HepG2 (cell line): ENCODE data around the gene PATL2. TPM values are rescaled to one million over a fixed set of nuclear protein-coding genes. Genes with fewer than 3 reads are reported as not detected.

ENCODE experiments used
- ATF1 ChIP-seq: IDR thresholded peaks from 2 replicates; pipeline ENCODE4 v1.6.1; 2016; ENCODE audit warnings: mild to moderate bottlenecking, control low read depth
- BCL6 ChIP-seq: IDR thresholded peaks from 2 replicates; pipeline ENCODE4 v1.6.1; 2016; ENCODE audit warnings: missing genetic modification reagents, missing compliant biosample characterization
- CENPX ChIP-seq: sonication (generic); formaldehyde crosslinking; IDR thresholded peaks from 2 replicates; pipeline ENCODE4 v1.9.0; 2021; ENCODE audit warnings: mild to moderate bottlenecking, missing genetic modification reagents, moderate library complexity
- NCOA5 ChIP-seq: sonication (generic); formaldehyde crosslinking; IDR thresholded peaks from 2 replicates; pipeline ENCODE4 v1.4.0; 2020; ENCODE audit warnings: missing genetic modification reagents
- NR1H2 ChIP-seq: sonication (generic); formaldehyde crosslinking; IDR thresholded peaks from 2 replicates; pipeline ENCODE4 v1.8.1; 2022; ENCODE audit warnings: low read depth, missing genetic modification reagents, borderline replicate concordance
- NR2F2 ChIP-seq: IDR thresholded peaks from 2 replicates; pipeline ENCODE4 v1.6.1; 2012; ENCODE audit warnings: low read depth, inconsistent platforms, borderline replicate concordance
- PAF1 ChIP-seq: IDR thresholded peaks from 2 replicates; pipeline ENCODE4 v1.6.1; 2016; ENCODE audit warnings: missing genetic modification reagents, missing compliant biosample characterization
- RNF2 ChIP-seq: fragments of 450-650 bp; conservative IDR thresholded peaks from 2 replicates; pipeline ENCODE4 v1.6.1; 2016; ENCODE audit warnings: low read depth
- XRCC5 ChIP-seq: fragments of 200-400 bp; formaldehyde crosslinking; optimal IDR thresholded peaks from 2 replicates; pipeline ENCODE3; 2017; ENCODE audit warnings: mild to moderate bottlenecking, low read length
- ZBTB3 ChIP-seq: sonication (generic); formaldehyde crosslinking; IDR thresholded peaks from 2 replicates; pipeline ENCODE4 v1.4.0; 2020; ENCODE audit warnings: low read depth, mild to moderate bottlenecking, moderate library complexity, missing genetic modification reagents, borderline replicate concordance
- ZBTB42 ChIP-seq: sonication (generic); formaldehyde crosslinking; IDR thresholded peaks from 2 replicates; pipeline ENCODE4 v1.5.0; 2020; ENCODE audit warnings: mild to moderate bottlenecking, missing genetic modification reagents
- ZC3H13 ChIP-seq: sonication (generic); formaldehyde crosslinking; IDR thresholded peaks from 2 replicates; pipeline ENCODE4 v1.8.1; 2023; ENCODE audit warnings: mild to moderate bottlenecking, missing genetic modification reagents, moderate library complexity
- ZFAT ChIP-seq: sonication (generic); formaldehyde crosslinking; conservative IDR thresholded peaks from 2 replicates; pipeline ENCODE4 v1.8.1; 2023; ENCODE audit warnings: missing genetic modification reagents, inconsistent platforms
- ZFP90 ChIP-seq: sonication (generic); formaldehyde crosslinking; IDR thresholded peaks from 2 replicates; pipeline ENCODE4 v1.8.0; 2022; ENCODE audit warnings: missing genetic modification reagents, mild to moderate bottlenecking, inconsistent platforms, borderline replicate concordance
- ZNF24 ChIP-seq: fragments of 450-650 bp; IDR thresholded peaks from 2 replicates; pipeline ENCODE4 v1.6.1; 2017; ENCODE audit warnings: antibody characterized with exemption, mild to moderate bottlenecking
- ZNF441 ChIP-seq: sonication (generic); formaldehyde crosslinking; IDR thresholded peaks from 2 replicates; pipeline ENCODE4 v1.7.0; 2021; ENCODE audit warnings: missing genetic modification reagents, borderline replicate concordance
- ZNF562 ChIP-seq: sonication (generic); formaldehyde crosslinking; IDR thresholded peaks from 2 replicates; pipeline ENCODE4 v1.8.0; 2022; ENCODE audit warnings: missing genetic modification reagents, borderline replicate concordance
- ZNF674 ChIP-seq: sonication (generic); formaldehyde crosslinking; IDR thresholded peaks from 2 replicates; pipeline ENCODE4 v1.5.0; 2020; ENCODE audit warnings: low read depth, mild to moderate bottlenecking, missing genetic modification reagents
- ZNF75D ChIP-seq: sonication (generic); formaldehyde crosslinking; IDR thresholded peaks from 2 replicates; pipeline ENCODE4 v1.8.1; 2023; ENCODE audit warnings: missing genetic modification reagents, mild to moderate bottlenecking, borderline replicate concordance
- ZNF777 ChIP-seq: sonication (generic); formaldehyde crosslinking; IDR thresholded peaks from 2 replicates; pipeline ENCODE4 v1.4.0; 2020; ENCODE audit warnings: missing genetic modification reagents
- ZNF879 ChIP-seq: sonication (generic); formaldehyde crosslinking; IDR thresholded peaks from 2 replicates; pipeline ENCODE4 v1.8.1; 2023; ENCODE audit warnings: missing genetic modification reagents
- ZSCAN22 ChIP-seq: sonication (generic); formaldehyde crosslinking; IDR thresholded peaks from 2 replicates; pipeline ENCODE4 v1.4.0; 2020; ENCODE audit warnings: mild to moderate bottlenecking, missing genetic modification reagents
- ZZZ3 ChIP-seq: sonication (generic); formaldehyde crosslinking; IDR thresholded peaks from 2 replicates; pipeline ENCODE4 v1.4.0; 2020; ENCODE audit warnings: missing genetic modification reagents, mild to moderate bottlenecking, borderline replicate concordance
- polyA plus RNA-seq, 8 experiments: library from polyadenylated mRNA; depleted of rRNA in 3 of 8; stranded (reverse) in 7 of 8; unstranded in 1 of 8; fragments of >200 nt; fragmentation: Illumina TruSeq in 4 of 8; extraction: Trizol in 4 of 8; gene quantifications; 2 replicates each; pipeline versions ENCODE4 v1.2.1 to v1.2.3, GENCODE V29; 2011 to 2016; ENCODE audit warnings: low read depth in 4 of 8, missing spikeins in 1 of 8, mixed read lengths in 1 of 8; ENCODE audit not compliant: insufficient read depth in 1 of 8
- total RNA-seq, 5 experiments: library from RNA; depleted of rRNA; stranded (reverse); fragments of >200 nt; fragmentation: Illumina TruSeq; extraction: Trizol; gene quantifications; 2 replicates each; pipeline ENCODE4 v1.2.3, GENCODE V29; 2016; ENCODE audit warnings: low read depth in 1 of 5
- TF ChIP-seq, protein P1 (sequence below): sonication (generic); formaldehyde crosslinking; IDR thresholded peaks from 2 replicates; pipeline ENCODE4 v1.5.0; 2020; ENCODE audit warnings: missing genetic modification reagents
- TF ChIP-seq, protein P2 (sequence below): sonication (generic); formaldehyde crosslinking; IDR thresholded peaks from 2 replicates; pipeline ENCODE4 v1.9.0; 2021; ENCODE audit warnings: missing genetic modification reagents, mild to moderate bottlenecking, borderline replicate concordance
- TF ChIP-seq, protein P3 (sequence below): sonication (generic); formaldehyde crosslinking; IDR thresholded peaks from 2 replicates; pipeline ENCODE4 v1.5.0; 2020; ENCODE audit warnings: missing genetic modification reagents, mild to moderate bottlenecking, borderline replicate concordance
- TF ChIP-seq, protein P4 (sequence below): sonication (generic); formaldehyde crosslinking; IDR thresholded peaks from 2 replicates; pipeline ENCODE4 v1.5.0; 2020; ENCODE audit warnings: missing genetic modification reagents
- TF ChIP-seq, protein P5 (sequence below): sonication (generic); formaldehyde crosslinking; conservative IDR thresholded peaks from 2 replicates; pipeline ENCODE4 v1.4.0; 2020; ENCODE audit warnings: missing genetic modification reagents

PATL2 gene
- total and polyA plus RNA-seq, 2 of the 13 experiments (the other 11 are each of a cell fraction or from before 2014, with no cell fraction given): 0.15 to 0.53 TPM

DNA sequence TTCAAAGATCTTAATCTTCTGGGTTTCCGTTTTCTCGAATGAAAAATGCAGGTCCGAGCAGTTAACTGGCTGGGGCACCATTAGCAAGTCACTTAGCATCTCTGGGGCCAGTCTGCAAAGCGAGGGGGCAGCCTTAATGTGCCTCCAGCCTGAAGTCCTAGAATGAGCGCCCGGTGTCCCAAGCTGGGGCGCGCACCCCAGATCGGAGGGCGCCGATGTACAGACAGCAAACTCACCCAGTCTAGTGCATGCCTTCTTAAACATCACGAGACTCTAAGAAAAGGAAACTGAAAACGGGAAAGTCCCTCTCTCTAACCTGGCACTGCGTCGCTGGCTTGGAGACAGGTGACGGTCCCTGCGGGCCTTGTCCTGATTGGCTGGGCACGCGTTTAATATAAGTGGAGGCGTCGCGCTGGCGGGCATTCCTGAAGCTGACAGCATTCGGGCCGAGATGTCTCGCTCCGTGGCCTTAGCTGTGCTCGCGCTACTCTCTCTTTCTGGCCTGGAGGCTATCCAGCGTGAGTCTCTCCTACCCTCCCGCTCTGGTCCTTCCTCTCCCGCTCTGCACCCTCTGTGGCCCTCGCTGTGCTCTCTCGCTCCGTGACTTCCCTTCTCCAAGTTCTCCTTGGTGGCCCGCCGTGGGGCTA is at the start of gene PATL2, which contains the start of gene B2M (continued):
- TF ChIP-seq NR2F2 (no peak), ZSCAN22 (no peak), XRCC5 (no peak), NR1H2 (CRISPR knock-in tag) (no peak), ZBTB3 (CRISPR knock-in tag) (no peak), PAF1 (CRISPR knock-in tag) (no peak), ZNF879 (CRISPR knock-in tag) (no peak; the same call in 1 of the 2 replicates), ZNF562 (no peak), ZC3H13 (CRISPR knock-in tag) (no peak), ZBTB42 (peak; percentile 56; the same call in 1 of the 2 replicates), BCL6 (CRISPR knock-in tag) (no peak), ZNF441 (CRISPR knock-in tag) (no peak; the same call in 1 of the 2 replicates), ZFP90 (peak; percentile 36; the same call in 1 of the 2 replicates), ZNF777 (CRISPR knock-in tag) (peak; percentile 51; the same call in 1 of the 2 replicates), ZFAT (CRISPR knock-in tag) (no peak), CENPX (CRISPR knock-in tag) (no peak), ZNF75D (no peak), ZZZ3 (CRISPR knock-in tag) (no peak), RNF2 (no peak), ZNF24 (no peak), NCOA5 (CRISPR knock-in tag) (no peak), ZNF674 (0 out of 2 replicates have a peak, but pooled peaks have one; percentile 35), ATF1 (CRISPR knock-in tag) (peak; percentile 97)
- TF ChIP-seq, protein P1, sequence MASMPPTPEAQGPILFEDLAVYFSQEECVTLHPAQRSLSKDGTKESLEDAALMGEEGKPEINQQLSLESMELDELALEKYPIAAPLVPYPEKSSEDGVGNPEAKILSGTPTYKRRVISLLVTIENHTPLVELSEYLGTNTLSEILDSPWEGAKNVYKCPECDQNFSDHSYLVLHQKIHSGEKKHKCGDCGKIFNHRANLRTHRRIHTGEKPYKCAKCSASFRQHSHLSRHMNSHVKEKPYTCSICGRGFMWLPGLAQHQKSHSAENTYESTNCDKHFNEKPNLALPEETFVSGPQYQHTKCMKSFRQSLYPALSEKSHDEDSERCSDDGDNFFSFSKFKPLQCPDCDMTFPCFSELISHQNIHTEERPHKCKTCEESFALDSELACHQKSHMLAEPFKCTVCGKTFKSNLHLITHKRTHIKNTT (CRISPR knock-in tag): no peak
- TF ChIP-seq, protein P2, sequence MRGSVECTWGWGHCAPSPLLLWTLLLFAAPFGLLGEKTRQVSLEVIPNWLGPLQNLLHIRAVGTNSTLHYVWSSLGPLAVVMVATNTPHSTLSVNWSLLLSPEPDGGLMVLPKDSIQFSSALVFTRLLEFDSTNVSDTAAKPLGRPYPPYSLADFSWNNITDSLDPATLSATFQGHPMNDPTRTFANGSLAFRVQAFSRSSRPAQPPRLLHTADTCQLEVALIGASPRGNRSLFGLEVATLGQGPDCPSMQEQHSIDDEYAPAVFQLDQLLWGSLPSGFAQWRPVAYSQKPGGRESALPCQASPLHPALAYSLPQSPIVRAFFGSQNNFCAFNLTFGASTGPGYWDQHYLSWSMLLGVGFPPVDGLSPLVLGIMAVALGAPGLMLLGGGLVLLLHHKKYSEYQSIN: no peak
- TF ChIP-seq, protein P3, sequence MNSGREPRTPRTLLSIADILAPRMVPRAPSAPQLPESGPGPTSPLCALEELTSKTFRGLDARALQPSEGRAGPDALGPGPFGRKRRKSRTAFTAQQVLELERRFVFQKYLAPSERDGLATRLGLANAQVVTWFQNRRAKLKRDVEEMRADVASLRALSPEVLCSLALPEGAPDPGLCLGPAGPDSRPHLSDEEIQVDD (CRISPR knock-in tag): no peak
- TF ChIP-seq, protein P4, sequence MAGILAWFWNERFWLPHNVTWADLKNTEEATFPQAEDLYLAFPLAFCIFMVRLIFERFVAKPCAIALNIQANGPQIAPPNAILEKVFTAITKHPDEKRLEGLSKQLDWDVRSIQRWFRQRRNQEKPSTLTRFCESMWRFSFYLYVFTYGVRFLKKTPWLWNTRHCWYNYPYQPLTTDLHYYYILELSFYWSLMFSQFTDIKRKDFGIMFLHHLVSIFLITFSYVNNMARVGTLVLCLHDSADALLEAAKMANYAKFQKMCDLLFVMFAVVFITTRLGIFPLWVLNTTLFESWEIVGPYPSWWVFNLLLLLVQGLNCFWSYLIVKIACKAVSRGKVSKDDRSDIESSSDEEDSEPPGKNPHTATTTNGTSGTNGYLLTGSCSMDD: no peak
- TF ChIP-seq, protein P5, sequence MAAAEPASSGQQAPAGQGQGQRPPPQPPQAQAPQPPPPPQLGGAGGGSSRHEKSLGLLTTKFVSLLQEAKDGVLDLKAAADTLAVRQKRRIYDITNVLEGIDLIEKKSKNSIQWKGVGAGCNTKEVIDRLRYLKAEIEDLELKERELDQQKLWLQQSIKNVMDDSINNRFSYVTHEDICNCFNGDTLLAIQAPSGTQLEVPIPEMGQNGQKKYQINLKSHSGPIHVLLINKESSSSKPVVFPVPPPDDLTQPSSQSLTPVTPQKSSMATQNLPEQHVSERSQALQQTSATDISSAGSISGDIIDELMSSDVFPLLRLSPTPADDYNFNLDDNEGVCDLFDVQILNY (CRISPR knock-in tag): peak; percentile 59; the same call in 1 of the 2 replicates
